Skeletal muscle tissue (tissue), 4 donors: ENCODE measurements around the gene SOX21. TPM values are rescaled to one million over a fixed set of nuclear protein-coding genes. Genes with fewer than 3 reads are reported as not detected.

Experiments used
- H3K27ac ChIP-seq: one replicate; pipeline ENCODE4 v1.7.0; 2013; ENCODE audit warnings: mild to moderate bottlenecking, low read depth, low read length, inconsistent platforms
- H3K27me3 ChIP-seq, 3 donors: one replicate each; pipeline ENCODE4 v1.7.0; 2013; ENCODE audit warnings: low read length in 3 of 3; ENCODE audit not compliant: control insufficient read depth in 3 of 3, insufficient read depth in 3 of 3
- H3K36me3 ChIP-seq, 3 donors: one replicate each; pipeline ENCODE4 v1.7.0; 2013; ENCODE audit warnings: low read length in 3 of 3; ENCODE audit not compliant: control insufficient read depth in 3 of 3, insufficient read depth in 3 of 3
- H3K4me1 ChIP-seq, 3 donors: one replicate each; pipeline ENCODE4 v1.7.0; 2013; ENCODE audit warnings: low read length in 3 of 3, mild to moderate bottlenecking in 3 of 3; ENCODE audit not compliant: control insufficient read depth in 3 of 3, insufficient read depth in 3 of 3
- H3K4me3 ChIP-seq, 3 donors: one replicate each; pipeline ENCODE4 v1.7.0; 2013; ENCODE audit warnings: low read length in 3 of 3
- H3K9ac ChIP-seq, 3 donors: one replicate each; pipeline ENCODE4 v1.7.0; 2013; ENCODE audit warnings: low read length in 3 of 3, mild to moderate bottlenecking in 3 of 3, moderate library complexity in 2 of 3, low read depth in 1 of 3
- H3K9me3 ChIP-seq, 3 donors: one replicate each; pipeline ENCODE4 v1.7.0; 2013; ENCODE audit warnings: low read length in 3 of 3; ENCODE audit not compliant: control insufficient read depth in 3 of 3
- total RNA-seq: library from RNA; depleted of rRNA; stranded (reverse); fragments of >200 nt; gene quantifications from one replicate; pipeline ENCODE4 v1.2.3, GENCODE V29; 2014
- donor health status: Osteomylitis.

Gene SOX21
- total RNA-seq, 1 donor from 2014 or later, result not detected

- no peak overlapping the region for H3K4me3 ChIP-seq
- H3K36me3 ChIP-seq, result no peaks in the 10 kb centered on the region
- no peaks in the 10 kb centered on the region for H3K4me1 ChIP-seq
- H3K9ac ChIP-seq, result no peak overlapping the region
- H3K27ac ChIP-seq, result no peak overlapping the region
- no peaks in the 10 kb centered on the region for H3K9me3 ChIP-seq
- H3K27me3 ChIP-seq, result peaks cover 0 to 6% (median 4%) of the 10 kb centered on the region in 3 donors
Measured at GRCh38 chr13:94682229-94682628, 30.1 kb downstream of the SOX21 start.

GRCh38 chr13:94679614-94680013 is 32.7 kb downstream of the SOX21 start:
- H3K36me3 ChIP-seq, result no peaks in the 10 kb centered on the region
- H3K4me3 ChIP-seq, result no peak overlapping the region
- H3K9ac ChIP-seq, result no peak overlapping the region
- H3K27me3 ChIP-seq, result peaks cover 0 to 6% (median 6%) of the 10 kb centered on the region in 3 donors
- no peaks in the 10 kb centered on the region for H3K4me1 ChIP-seq
- no peak overlapping the region for H3K27ac ChIP-seq
- no peaks in the 10 kb centered on the region for H3K9me3 ChIP-seq

- H3K36me3 ChIP-seq, result no peaks in the 10 kb centered on the region
- no peak overlapping the region for H3K9ac ChIP-seq
- no peak overlapping the region for H3K4me3 ChIP-seq
- H3K9me3 ChIP-seq, result no peaks in the 10 kb centered on the region
- no peaks in the 10 kb centered on the region for H3K4me1 ChIP-seq
- H3K27me3 ChIP-seq, result peaks cover 0 to 6% (median 6%) of the 10 kb centered on the region in 3 donors
- H3K27ac ChIP-seq, result no peak overlapping the region
Measured at GRCh38 chr13:94678845-94679244, 33.5 kb downstream of the SOX21 start.

GRCh38 chr13:94677799-94678198 is 34.5 kb downstream of the SOX21 start:
- Histone ChIP-seq H3K36me3 (no peaks in the 10 kb centered on the region), H3K27ac (no peak overlapping the region), H3K9ac (no peak overlapping the region), H3K4me1 (no peaks in the 10 kb centered on the region), H3K27me3 (peaks cover 0 to 6% (median 3%) of the 10 kb centered on the region in 3 donors), H3K9me3 (no peaks in the 10 kb centered on the region), H3K4me3 (no peak overlapping the region)

GRCh38 chr13:94674609-94675348 is 37.6 kb downstream of the SOX21 start:
- no peak overlapping the region for H3K27ac ChIP-seq
- no peak overlapping the region for H3K9ac ChIP-seq
- no peaks in the 10 kb centered on the region for H3K9me3 ChIP-seq
- no peaks in the 10 kb centered on the region for H3K36me3 ChIP-seq
- H3K27me3 ChIP-seq, result peaks cover 0 to 6% (median 3%) of the 10 kb centered on the region in 3 donors
- no peak overlapping the region for H3K4me3 ChIP-seq
- H3K4me1 ChIP-seq, result no peaks in the 10 kb centered on the region

GRCh38 chr13:94673851-94674250 is 38.5 kb downstream of the SOX21 start:
- no peaks in the 10 kb centered on the region for H3K36me3 ChIP-seq
- H3K9ac ChIP-seq, result no peak overlapping the region
- peaks cover 0 to 6% (median 4%) of the 10 kb centered on the region in 3 donors for H3K27me3 ChIP-seq
- H3K9me3 ChIP-seq, result no peaks in the 10 kb centered on the region
- H3K4me1 ChIP-seq, result no peaks in the 10 kb centered on the region
- H3K27ac ChIP-seq, result no peak overlapping the region
- H3K4me3 ChIP-seq, result no peak overlapping the region

GRCh38 chr13:94672400-94672799 is 39.9 kb downstream of the SOX21 start:
- Histone ChIP-seq H3K9ac (no peak overlapping the region), H3K9me3 (no peaks in the 10 kb centered on the region), H3K27ac (no peak overlapping the region), H3K4me3 (no peak overlapping the region), H3K36me3 (no peaks in the 10 kb centered on the region), H3K4me1 (no peaks in the 10 kb centered on the region), H3K27me3 (peaks cover 0 to 2% (median 2%) of the 10 kb centered on the region in 3 donors)

GRCh38 chr13:94667190-94667589 is 45.2 kb downstream of the SOX21 start:
- Histone ChIP-seq H3K9ac (no peak overlapping the region), H3K4me1 (no peaks in the 10 kb centered on the region), H3K27ac (no peak overlapping the region), H3K36me3 (no peaks in the 10 kb centered on the region), H3K27me3 (peaks cover 6 to 14% (median 8%) of the 10 kb centered on the region in 3 donors), H3K4me3 (no peak overlapping the region), H3K9me3 (no peaks in the 10 kb centered on the region)

- Histone ChIP-seq H3K36me3 (no peaks in the 10 kb centered on the region), H3K27ac (no peak overlapping the region), H3K9me3 (no peaks in the 10 kb centered on the region), H3K9ac (no peak overlapping the region), H3K4me3 (no peak overlapping the region), H3K27me3 (peaks cover 6 to 16% (median 8%) of the 10 kb centered on the region in 3 donors), H3K4me1 (no peaks in the 10 kb centered on the region)
Measured at GRCh38 chr13:94666065-94666464, 46.3 kb downstream of the SOX21 start.

GRCh38 chr13:94664889-94665288 is 47.5 kb downstream of the SOX21 start:
- Histone ChIP-seq H3K9ac (no peak overlapping the region), H3K27me3 (peaks cover 6 to 18% (median 8%) of the 10 kb centered on the region in 3 donors), H3K4me3 (no peak overlapping the region), H3K4me1 (no peaks in the 10 kb centered on the region), H3K9me3 (no peaks in the 10 kb centered on the region), H3K36me3 (no peaks in the 10 kb centered on the region), H3K27ac (no peak overlapping the region)
